ENCODE data around the gene CXorf66.
"Not testable (repeated sequence)": the region's sequence is repeated elsewhere in the genome, so short reads cannot be mapped to it uniquely, and the experiment has no call there.

The CXorf66 gene

DNA sequence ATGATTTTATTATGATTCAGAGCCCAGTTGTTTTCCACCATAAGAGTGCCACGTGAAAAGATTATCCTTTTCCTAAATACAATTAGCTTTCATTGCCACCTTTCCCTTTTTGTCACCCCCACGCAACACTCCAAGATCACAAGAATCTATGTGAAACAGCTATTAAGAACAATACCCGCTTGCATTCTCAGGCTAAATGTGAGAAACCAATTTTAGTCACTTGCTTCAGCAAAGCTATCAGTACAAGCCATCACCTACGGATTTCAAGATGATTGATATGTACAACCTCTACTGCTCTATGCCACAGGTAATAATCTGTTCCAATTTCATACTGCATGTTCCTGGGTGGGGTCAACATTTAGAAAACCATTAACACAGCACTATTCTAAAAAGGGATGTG lies 34.9 kb downstream of the CXorf66 start:
- DNase-seq (ENCODE audit: low read depth in 3 of 3, low spot score in 1 of 3), result no peak

DNA sequence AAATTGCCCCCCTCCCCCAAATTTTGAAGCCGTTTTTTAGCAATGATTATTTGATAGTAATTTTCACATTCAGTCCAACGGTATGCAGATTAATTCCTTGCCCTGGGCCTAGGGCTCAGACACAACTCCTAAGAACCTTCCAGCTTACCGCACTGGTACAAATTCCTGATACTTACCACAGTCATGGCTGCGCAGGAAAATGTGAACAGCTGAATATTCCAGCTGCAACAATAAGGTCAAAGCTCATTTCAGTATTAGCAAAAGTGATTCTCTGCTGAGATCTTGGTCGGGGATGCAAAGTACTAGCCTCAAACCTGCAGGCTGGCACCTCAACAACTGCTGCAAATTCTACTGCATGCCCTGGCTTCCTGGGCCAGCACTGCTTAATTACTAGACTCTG lies 35.4 kb downstream of the CXorf66 start:
- DNase-seq (ENCODE audit: low read depth in 3 of 3, low spot score in 1 of 3), result no peak

DNA sequence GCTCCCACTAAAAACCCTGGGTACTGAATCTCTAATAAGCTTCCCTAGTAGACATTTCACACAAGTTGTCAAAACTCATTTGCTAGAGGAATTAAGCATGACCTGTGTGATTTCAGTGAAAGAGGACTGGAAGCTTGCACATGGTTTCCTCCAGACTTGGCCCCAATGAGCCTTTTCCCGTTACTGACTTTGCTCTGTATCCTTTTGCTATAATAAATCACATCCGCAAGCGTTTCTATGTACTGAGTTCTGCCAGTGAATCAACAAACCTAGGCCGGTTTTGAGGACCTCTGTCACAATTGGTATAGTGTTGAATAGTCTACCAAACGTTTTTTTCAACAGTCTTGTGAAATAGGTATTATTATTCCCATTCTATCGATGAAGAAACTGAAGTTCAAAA lies 40.6 kb downstream of the CXorf66 start:
- DNase-seq (ENCODE audit: low read depth in 3 of 3, low spot score in 1 of 3), result no peak

DNA sequence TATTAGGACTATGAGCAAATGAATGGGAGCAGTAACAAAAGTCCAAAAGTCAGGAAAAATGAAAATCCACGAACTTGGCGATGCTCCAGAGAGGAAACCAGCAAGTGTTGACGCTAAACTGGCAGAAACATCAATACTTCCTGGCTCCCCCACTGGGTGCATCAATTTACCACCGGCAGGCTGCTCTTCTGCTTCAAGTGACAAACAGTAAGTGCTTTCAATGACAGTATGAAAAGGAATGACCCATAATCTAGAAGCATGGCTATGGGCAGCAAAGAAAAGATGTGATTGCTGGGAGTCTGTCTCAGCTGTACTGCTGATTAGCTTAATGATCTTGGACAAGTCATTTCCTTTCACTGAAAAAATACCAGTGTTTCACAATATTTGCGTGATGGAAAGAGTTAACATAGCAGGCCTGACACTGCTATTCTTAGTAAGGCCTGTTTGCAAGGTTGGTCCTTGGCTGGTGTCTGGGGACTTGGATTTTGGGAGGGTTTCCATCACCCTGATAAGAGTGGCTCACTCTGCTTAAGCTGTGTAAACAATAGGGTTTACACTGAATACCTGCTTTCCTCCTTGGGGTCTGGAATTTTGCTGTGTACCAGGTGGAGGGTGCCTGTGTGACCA lies 41.1 kb downstream of the CXorf66 start:
- no peak for DNase-seq (ENCODE audit: low read depth in 3 of 3, low spot score in 1 of 3)

DNA sequence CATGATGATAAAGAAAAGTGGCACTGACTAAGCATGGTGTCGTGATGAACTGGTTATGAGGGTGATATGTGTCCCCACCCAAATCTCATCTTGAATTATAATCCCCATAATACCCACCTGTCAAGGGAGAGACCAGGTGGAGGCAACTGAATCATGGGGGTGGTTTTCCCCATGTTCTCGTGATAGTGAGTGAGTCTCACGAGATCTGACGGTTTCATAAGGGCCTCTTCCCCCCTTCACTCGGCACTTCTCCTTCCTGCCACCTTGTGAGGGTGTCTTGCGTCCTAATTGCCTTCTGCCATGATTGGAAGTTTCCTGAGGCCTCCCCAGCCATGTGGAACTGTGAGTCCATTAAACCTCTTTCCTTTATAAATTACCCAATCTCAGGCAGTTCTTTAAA lies 44.2 kb downstream of the CXorf66 start:
- not testable (repeated sequence) for DNase-seq (ENCODE audit: low read depth in 3 of 3, low spot score in 1 of 3)

DNA sequence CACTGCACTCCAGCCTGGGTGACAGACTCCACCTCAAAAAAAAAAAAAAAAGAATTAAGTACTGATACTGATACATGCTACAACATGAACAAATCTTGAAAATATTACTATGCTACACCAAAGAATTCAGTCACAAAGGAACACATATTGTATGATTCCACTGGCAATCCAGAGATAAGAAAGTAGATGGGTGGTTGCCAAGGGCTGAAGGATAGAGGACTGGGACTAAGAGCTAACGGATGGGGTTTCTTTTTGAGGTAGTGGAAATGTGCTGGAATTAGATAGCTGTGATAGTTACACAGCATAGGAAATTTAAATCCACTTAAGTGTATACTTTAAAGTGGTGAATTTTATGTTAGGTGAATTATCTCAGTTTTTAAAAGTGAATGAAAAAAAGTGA lies 45.0 kb downstream of the CXorf66 start:
- no peak for DNase-seq (ENCODE audit: low read depth in 3 of 3, low spot score in 1 of 3)

DNA sequence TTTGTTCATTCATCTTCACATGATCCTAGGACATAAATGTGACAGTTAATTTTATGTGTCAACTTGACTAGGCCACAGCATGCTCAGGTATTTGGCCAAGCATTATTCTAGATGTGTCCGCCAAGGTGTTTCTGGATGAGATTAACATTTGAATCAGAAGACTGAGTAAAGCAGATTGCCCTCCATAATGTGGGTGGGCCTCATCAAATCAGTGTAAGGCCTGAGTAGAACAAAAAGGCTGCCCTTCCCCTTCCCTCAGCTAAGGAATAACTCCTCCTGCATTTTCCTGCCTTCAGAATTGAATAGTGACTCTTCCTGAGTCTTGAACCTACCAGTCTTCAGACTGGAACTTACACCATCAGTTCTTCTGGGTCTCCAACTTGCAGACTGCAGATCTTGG lies 50.9 kb downstream of the CXorf66 start:
- no peak for DNase-seq (ENCODE audit: low read depth in 3 of 3, low spot score in 1 of 3)

DNA sequence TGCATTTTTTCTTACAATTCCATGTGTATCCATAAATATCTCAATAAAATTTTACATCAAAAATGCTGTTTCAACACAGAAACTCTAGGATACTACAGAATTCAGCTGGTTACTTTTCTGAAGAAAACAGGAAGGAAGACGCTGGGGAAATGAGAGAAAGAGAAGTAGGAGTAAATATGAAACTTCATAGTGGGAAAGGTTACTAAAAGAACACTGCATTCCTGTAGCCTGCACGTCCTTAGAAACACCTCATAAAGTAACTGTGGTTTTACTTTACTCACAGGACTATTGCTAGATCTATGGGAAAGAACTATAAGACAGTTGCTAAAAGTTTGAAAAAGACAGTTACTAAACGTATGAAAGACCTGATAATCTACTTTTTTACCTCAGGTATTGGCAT lies 55.6 kb downstream of the CXorf66 start:
- no peak for DNase-seq (ENCODE audit: low read depth in 3 of 3, low spot score in 1 of 3)

DNA sequence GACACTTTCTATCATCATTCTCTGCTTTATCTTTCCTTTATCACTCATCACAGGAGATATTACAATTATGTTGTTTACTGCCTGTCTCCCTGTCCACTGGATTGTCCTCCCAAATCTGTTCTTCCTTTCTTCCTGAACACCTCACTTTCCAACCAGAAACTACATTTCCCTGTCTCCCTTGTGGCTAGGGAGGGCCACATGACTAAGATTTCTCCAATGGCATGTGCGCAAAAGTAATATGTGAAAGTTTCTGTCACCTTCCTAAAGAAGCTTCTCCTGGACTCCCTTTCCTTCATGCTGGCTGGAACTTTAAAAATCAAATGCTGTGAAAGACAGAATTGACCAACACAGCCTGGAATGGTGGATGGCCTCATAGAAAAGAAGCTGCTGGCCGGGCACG lies 58.2 kb downstream of the CXorf66 start:
- no peak for DNase-seq (ENCODE audit: low read depth in 3 of 3, low spot score in 1 of 3)

DNA sequence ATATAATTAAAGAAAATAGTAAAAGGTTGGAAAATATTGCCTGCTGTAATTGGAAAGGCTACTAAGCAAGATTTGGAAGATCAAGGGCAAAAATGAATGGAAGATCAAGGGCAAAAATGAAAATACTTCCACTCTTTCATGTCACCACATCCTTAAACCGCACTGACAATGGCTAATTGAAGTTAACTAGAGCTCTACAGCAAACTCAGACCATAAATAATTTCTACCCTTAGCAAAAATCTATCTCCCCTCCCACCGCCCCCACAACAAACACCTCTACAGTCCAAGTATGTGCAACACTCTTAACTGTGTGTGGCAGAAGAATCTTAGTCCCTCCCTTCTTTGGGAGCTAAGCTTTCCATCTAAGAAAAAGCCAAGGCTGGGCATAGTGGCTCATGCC lies 59.6 kb downstream of the CXorf66 start:
- no peak for DNase-seq (ENCODE audit: low read depth in 3 of 3, low spot score in 1 of 3)
